ENCODE data around the gene HIBADH.

DNA sequence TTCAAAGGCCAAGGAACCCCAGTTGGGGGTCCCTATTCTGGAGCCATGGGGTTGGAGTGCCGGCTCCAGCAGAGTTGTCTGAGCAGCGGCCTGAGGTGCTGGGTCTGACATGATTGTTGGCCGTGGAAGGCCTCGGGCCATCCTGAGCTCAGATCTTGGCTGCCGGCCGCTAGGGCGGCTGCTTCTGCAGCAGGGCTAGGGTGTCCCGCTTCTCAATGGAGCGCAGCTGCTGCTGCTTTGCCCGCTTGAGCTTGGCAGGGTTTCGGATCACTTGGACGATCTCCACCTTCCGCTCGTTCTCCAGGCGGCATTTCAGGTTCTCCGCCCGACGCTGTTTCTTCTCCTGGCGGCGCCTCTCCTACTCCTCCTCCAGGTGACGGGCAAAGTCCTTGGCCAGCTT is 171.1 kb downstream of the HIBADH start:
- TF ChIP-seq, protein P1, sequence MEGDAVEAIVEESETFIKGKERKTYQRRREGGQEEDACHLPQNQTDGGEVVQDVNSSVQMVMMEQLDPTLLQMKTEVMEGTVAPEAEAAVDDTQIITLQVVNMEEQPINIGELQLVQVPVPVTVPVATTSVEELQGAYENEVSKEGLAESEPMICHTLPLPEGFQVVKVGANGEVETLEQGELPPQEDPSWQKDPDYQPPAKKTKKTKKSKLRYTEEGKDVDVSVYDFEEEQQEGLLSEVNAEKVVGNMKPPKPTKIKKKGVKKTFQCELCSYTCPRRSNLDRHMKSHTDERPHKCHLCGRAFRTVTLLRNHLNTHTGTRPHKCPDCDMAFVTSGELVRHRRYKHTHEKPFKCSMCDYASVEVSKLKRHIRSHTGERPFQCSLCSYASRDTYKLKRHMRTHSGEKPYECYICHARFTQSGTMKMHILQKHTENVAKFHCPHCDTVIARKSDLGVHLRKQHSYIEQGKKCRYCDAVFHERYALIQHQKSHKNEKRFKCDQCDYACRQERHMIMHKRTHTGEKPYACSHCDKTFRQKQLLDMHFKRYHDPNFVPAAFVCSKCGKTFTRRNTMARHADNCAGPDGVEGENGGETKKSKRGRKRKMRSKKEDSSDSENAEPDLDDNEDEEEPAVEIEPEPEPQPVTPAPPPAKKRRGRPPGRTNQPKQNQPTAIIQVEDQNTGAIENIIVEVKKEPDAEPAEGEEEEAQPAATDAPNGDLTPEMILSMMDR (IDR thresholded peaks at IDR 0.05), result no peak
- TF ChIP-seq POLR2A (IDR thresholded peaks at IDR 0.05), result no peak

All from testis (tissue), 2 donors.